Erythroblast (primary cell): ENCODE measurements around the gene TEKTIP1.

Experiments
- GATA1 ChIP-seq: IDR thresholded peaks from 2 replicates; pipeline ENCODE4 v1.6.1; 2011; ENCODE audit warnings: low read depth, mild to moderate bottlenecking, control low read depth, low read length, moderate library complexity
- POLR2A ChIP-seq: IDR thresholded peaks from 2 replicates; pipeline ENCODE4 v1.6.1; 2011; ENCODE audit warnings: mild to moderate bottlenecking, low read length

DNA sequence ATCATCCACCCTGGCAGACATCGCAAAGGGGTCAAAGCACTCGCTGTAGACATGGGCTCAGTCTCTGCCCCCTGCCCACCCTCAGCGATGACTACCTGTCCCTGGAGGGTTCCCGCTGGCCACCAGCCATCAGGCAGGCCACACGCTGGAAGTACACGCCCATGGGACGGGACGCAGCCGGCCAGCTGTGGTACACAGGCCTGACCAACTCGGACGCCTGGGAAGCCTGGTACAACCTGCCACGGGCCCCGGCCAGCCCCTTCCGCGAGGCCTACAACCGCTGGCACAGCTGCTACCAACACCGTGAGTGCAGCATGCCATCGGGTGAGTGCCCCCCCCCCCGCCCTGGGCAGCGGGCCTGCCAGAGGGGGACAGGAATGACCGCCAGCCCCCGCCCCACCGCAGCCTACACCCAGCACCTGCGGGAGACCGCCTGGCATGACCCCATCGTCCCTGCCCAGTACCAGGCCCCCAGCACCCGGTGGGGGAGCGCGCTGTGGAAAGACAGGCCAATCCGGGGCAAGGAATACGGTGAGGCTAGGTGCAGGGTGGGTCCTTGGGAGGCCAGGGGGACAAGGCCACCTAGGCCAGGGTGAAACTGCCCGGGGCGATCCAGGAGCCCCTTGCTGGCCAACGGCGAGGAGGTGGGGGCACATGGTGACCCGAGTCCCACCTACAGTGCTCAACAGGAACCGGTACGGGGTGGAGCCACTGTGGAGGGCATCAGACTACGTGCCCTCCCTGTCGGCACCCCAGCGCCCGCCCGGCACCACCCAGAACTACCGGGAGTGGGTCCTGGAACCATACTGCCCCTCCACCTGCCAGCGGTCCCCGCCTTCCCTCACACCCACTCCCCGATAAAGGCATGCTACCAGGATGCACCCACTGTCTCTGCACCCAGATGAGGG lies 4.4 kb downstream of the TEKTIP1 start:
- TF ChIP-seq POLR2A = no peak
- no peak for TF ChIP-seq GATA1
